ENCODE data around the gene GRIN3B. TPM values are rescaled to one million over a fixed set of nuclear protein-coding genes. Genes with fewer than 3 reads are reported as not detected.

GRIN3B gene
- total and polyA plus RNA-seq, 10 of the 15 experiments (the other 5 are each of a cell fraction or from before 2014, with no cell fraction given), result 0.15 TPM; not detected in 9

GRCh38 chr19:991174-991931 is 8.9 kb upstream of the GRIN3B start:
- ChIA-PET SMC1A (ENCODE audit: uncharacterized antibody, unreplicated experiment) (no interaction called here), RAD21 (ENCODE audit: unreplicated experiment) (no interaction called here), POLR2A (interaction anchor here (0.6 kb wide), 1 partner anchor 76 kb away, joined by 3 read pairs; no protein-coding TSS in a partner anchor), CTCF (no interaction called here)
- Histone ChIP-seq H4K20me1 (ENCODE audit: control insufficient read depth, insufficient read depth) (no peaks in the 10 kb centered on the region), H3K9me3 (replicated peaks; ENCODE audit: control insufficient read depth, insufficient read depth, low read length) (no peaks in the 10 kb centered on the region), H3K36me3 (ENCODE audit: control insufficient read depth in 2 of 2, insufficient read depth in 2 of 2, low read length in 1 of 2) (peaks cover 4 to 15% of the 10 kb centered on the region in 2 experiments; a peak in 3 of 4 replicates), H3K27me3 (replicated peaks in 1 of 2; ENCODE audit: control insufficient read depth in 2 of 2, insufficient read depth in 2 of 2, low read length in 1 of 2) (no peaks in the 10 kb centered on the region), H3K4me3 (no peak overlapping the region), H3K27ac (ENCODE audit: control insufficient read depth, insufficient read depth) (no peak overlapping the region), H3K4me2 (ENCODE audit: control insufficient read depth, insufficient read depth) (no peak overlapping the region), H3K4me1 (ENCODE audit: control insufficient read depth, insufficient read depth, low read length) (no peaks in the 10 kb centered on the region; the same call in 1 of the 2 replicates), H2AFZ (ENCODE audit: control insufficient read depth, low read depth, low read length) (no peak overlapping the region), H3K79me2 (ENCODE audit: control insufficient read depth, insufficient read depth, low read length) (no peaks in the 10 kb centered on the region), H3K9ac (ENCODE audit: control insufficient read depth, insufficient read depth, low read length) (no peak overlapping the region)
- FAIRE-seq (no peak), DNase-seq (ENCODE audit: low read depth, low spot score) (no peak), ATAC-seq (peak; percentile 81)
- intact Hi-C loops (cut with micrococcal nuclease; ENCODE audit: unreplicated experiment) (no loop called here), in situ Hi-C loops (cut with MboI) (no loop called here)
- 71% methylated on average over 20 of the region's 47 CpGs for WGBS (ENCODE audit: insufficient coverage, insufficient replicate concordance, low lambda C conversion rate, missing lambda C conversion rate)
- TF ChIP-seq MXI1 (IDR thresholded peaks at IDR 0.05; ENCODE audit: low read depth, low read length) (no peak), ZNF274 (IDR thresholded peaks at IDR 0.05; ENCODE audit: insufficient read depth, insufficient read length) (no peak), NFYA (IDR thresholded peaks at IDR 0.05; ENCODE audit: borderline replicate concordance, low read depth, low read length) (no peak), HCFC1 (IDR thresholded peaks at IDR 0.05; ENCODE audit: low read length) (no peak), NFYB (IDR thresholded peaks at IDR 0.05; ENCODE audit: insufficient read depth, low read depth, low read length) (no peak), SREBF2 (IDR thresholded peaks at IDR 0.05; ENCODE audit: low read length) (no peak), ZNF24 (IDR thresholded peaks at IDR 0.05) (no peak)
- TF ChIP-seq, protein P1, sequence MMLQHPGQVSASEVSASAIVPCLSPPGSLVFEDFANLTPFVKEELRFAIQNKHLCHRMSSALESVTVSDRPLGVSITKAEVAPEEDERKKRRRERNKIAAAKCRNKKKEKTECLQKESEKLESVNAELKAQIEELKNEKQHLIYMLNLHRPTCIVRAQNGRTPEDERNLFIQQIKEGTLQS (IDR thresholded peaks at IDR 0.05; ENCODE audit: borderline replicate concordance, extremely low read depth, low read depth, low read length), result no peak
- BruUV-seq (replicated peaks), result no TSS peak

All from GM12878 (cell line).